Epidermal melanocyte (primary cell): ENCODE measurements around the gene CRYL1.

Source experiments
- DNase-seq: peaks from one replicate; pipeline ENCODE4 v3.0.0; 2011; ENCODE audit warnings: low spot score; ENCODE audit not compliant: insufficient read length

CRYL1 gene

GRCh38 chr13:20426766-20427448 is 98.8 kb downstream of the CRYL1 start:
- DNase-seq: peak; percentile 33

GRCh38 chr13:20425819-20426219 is 99.8 kb downstream of the CRYL1 start:
- DNase-seq: no peak

- DNase-seq: no peak
These were observed 100.7 kb downstream of the CRYL1 start for GRCh38 chr13:20424949-20425348.

- no peak for DNase-seq
These were observed 101.2 kb downstream of the CRYL1 start for GRCh38 chr13:20424559-20424852.

- no peak for DNase-seq
These were observed 103.3 kb downstream of the CRYL1 start for GRCh38 chr13:20422362-20422761.

- no peak for DNase-seq
These were observed 104.7 kb downstream of the CRYL1 start for GRCh38 chr13:20420938-20421337.

- DNase-seq: no peak
These were observed 106.7 kb downstream of the CRYL1 start for GRCh38 chr13:20418953-20419352.

- DNase-seq: no peak
These were observed 109.4 kb downstream of the CRYL1 start for GRCh38 chr13:20416223-20416745.

- no peak for DNase-seq
These were observed 110.0 kb downstream of the CRYL1 start for GRCh38 chr13:20415694-20416107.

- DNase-seq: no peak
These were observed 110.4 kb downstream of the CRYL1 start for GRCh38 chr13:20415306-20415679.

- DNase-seq: no peak
These were observed 110.9 kb downstream of the CRYL1 start for GRCh38 chr13:20414546-20415305.

- DNase-seq: no peak
These were observed 112.8 kb downstream of the CRYL1 start for GRCh38 chr13:20412691-20413355.

- DNase-seq: no peak
These were observed 113.9 kb downstream of the CRYL1 start for GRCh38 chr13:20411638-20412342.

GRCh38 chr13:20410726-20411125 is 114.9 kb downstream of the CRYL1 start:
- no peak for DNase-seq

- no peak for DNase-seq
These were observed 117.5 kb downstream of the CRYL1 start for GRCh38 chr13:20408181-20408580.

GRCh38 chr13:20407759-20408158 is 117.9 kb downstream of the CRYL1 start:
- no peak for DNase-seq

GRCh38 chr13:20405691-20406090 is 120.0 kb downstream of the CRYL1 start:
- DNase-seq: no peak

GRCh38 chr13:20404488-20405222 is 121.0 kb downstream of the CRYL1 start:
- DNase-seq: no peak

GRCh38 chr13:20403826-20404225 is 121.8 kb downstream of the CRYL1 start:
- no peak for DNase-seq

GRCh38 chr13:20402881-20403280 is 122.8 kb downstream of the CRYL1 start:
- no peak for DNase-seq
